ENCODE measurements around the gene CFAP74.
A peak's percentile ranks its signal among the peaks of the same experiment; 100 is the strongest.

Gene CFAP74

GRCh38 chr1:2042830-2043773 is 39.5 kb upstream of the CFAP74 start:
- no peak for DNase-seq

DNA sequence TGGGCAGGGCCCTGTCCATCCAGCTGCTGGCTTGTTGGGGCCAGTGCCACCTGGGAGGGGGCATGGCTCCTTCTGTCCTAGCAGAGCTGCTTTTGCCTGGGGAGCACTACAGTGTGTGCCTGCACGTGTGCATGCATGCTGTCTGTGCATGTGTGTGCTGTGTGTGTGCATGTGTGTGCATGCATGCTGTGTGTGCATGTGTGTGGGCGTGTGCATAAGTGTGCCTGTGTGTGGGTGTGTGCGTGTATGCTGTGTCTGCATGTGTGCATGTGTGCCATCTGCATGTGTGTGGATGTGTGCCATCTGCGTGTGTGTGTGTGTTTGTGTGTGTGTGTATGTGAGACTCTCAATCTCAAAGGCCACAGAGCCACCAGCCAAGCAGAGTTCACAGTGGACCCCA is 38.3 kb upstream of the CFAP74 start:
- DNase-seq, result no peak

DNA sequence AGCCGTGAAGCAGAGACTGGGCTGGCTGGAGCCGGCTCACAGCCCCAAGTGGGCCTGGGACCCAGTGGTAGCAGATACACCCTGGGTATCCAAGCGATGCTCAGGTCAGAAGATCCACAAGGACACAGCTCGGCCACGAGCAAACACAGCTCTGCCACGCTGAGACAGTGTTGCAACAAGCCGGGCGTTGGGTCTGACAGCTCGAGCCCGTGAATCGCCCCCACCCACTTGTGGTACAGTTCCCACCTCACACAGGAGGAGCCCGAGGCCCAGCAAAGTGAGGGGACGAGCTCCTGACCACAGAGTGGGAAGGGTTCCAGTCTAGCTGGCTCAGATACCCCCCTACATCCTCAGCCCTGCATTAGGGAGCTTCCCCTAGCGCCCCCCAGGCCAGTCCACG is 37.7 kb upstream of the CFAP74 start:
- DNase-seq, result no peak

DNA sequence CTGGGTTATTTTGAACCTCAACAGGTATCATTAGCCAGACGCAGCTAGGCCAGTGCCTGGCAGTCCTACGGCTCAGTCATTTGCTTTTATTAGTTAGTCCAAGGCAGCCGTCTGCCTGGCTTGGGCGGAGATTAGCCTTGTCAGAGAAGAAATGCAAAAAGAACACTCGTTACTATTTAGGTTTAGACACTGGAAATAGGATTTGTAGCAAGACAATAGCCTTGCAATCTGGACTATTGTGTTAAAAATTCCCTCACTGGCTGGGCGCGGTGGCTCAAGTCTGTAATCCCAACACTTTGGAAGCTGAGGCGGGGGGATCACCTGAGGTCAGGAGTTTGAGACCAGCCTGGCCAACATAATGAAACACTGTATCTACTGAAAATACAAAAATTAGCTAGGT is 35.7 kb upstream of the CFAP74 start:
- DNase-seq, result no peak

DNA sequence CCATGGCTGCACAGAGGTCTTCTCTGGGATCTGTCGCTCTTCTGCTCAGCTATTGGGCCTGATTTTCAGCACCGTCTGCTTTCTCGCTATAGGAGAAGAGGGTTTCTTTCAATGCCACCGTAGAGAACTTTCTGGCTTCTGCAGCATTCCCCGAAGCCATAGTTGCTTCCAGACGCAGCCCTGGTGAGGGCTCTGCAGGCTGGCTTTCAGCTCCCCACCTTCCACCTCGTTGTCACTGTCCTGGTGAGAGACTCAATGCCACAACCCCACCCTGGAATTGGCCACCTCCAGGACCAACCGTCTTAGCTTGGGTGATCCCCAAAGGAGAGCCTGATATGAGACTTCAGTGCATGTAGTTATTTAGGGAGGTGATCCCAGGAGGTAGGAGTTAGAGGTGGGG is 34.6 kb upstream of the CFAP74 start:
- DNase-seq, result no peak

GRCh38 chr1:2037314-2037979 is 33.9 kb upstream of the CFAP74 start:
- DNase-seq, result no peak

GRCh38 chr1:2036287-2036686 is 32.7 kb upstream of the CFAP74 start:
- DNase-seq, result no peak

- no peak for DNase-seq
Observed at GRCh38 chr1:2033165-2033564, 29.6 kb upstream of the CFAP74 start.

GRCh38 chr1:2032737-2033136 is 29.2 kb upstream of the CFAP74 start:
- peak; percentile 66 for DNase-seq

DNA sequence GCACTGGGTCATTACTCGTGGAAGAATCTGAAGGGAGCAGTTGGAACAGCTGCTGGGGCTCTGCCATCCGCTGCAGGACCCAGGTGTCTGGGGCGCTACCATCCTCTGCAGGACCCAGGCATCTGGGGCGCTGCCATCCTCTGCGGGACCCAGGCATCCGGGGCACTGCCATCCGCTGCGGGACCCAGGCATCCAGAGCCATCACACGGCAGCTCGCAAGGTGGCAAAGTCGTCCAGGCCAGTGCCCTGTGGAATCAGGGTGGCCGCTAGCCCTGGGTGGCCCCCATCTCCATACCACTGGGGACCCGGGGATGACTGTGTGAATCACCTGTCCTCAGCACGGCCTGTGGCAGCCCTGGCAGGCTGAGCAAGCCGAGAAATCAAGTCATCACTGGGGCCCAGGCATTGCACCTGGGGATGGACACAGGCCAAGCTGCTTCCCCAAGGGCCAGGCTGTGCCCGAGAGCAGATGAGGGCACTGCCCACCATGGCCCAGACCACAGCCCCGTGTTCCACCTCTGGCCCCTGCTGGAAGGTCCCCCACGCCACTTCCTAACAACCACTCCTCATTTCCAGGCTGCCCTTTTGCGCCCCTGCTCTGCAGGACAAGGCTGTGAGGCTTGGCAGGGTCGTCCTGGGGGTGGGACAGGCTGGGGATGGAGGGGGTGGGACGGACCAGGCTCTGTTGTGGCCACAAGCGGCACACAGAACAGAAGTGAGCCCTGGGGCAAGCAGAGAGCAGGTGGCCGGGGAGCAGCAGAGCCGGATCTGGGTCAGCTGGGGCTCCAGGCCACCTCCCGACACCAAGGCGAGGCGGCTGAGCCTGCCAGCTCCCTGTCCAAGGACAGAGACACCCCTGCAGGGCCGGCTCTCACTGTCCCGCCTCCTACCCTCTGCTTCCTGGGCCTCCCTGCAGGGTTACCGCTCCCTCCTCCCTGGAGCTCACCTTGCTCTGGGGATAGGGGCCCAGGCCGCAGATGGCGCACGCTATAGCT is 28.3 kb upstream of the CFAP74 start:
- no peak for DNase-seq

DNA sequence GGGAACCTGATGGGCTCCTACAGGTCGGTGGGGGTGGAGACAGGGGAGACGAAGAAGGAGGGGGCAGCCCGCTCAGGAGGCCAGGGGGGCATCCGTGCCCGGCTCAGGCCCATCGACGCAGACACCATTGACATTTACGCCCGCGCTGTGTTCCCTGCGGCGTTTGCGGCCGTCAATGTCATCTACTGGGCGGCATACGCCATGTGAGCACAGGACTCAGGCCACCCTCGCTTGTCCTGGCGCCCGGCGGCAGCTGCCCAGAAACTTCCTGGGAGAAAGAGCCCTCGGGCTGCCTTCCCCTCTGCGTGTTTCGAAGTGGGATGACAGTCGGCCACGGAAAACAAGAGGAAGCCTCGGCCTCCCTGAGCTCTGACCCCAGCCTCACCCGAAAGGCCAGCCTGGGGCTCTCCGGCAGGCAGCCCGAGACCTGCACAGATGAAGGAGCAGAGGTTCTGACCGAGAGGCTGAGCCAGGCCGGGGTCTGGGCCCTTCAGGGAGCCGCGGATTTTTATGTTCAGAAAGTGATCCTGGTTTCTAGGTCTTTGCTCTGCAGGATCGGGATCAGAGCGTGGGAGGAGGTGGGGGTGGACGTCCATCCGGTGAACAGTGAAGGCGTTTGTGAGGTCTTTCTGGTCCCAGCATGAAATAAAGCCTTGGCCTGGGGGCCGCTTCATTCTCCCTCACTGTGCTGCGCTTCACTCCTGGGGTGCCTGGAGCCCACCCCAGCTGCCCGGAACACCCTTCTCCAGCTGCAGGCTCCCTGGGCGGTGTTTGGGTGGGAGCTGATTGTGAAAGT is 26.7 kb upstream of the CFAP74 start:
- no peak for DNase-seq

- DNase-seq, result no peak
Observed at GRCh38 chr1:2029561-2029960, 26.0 kb upstream of the CFAP74 start.

GRCh38 chr1:2028870-2029560 is 25.4 kb upstream of the CFAP74 start:
- DNase-seq, result no peak

DNA sequence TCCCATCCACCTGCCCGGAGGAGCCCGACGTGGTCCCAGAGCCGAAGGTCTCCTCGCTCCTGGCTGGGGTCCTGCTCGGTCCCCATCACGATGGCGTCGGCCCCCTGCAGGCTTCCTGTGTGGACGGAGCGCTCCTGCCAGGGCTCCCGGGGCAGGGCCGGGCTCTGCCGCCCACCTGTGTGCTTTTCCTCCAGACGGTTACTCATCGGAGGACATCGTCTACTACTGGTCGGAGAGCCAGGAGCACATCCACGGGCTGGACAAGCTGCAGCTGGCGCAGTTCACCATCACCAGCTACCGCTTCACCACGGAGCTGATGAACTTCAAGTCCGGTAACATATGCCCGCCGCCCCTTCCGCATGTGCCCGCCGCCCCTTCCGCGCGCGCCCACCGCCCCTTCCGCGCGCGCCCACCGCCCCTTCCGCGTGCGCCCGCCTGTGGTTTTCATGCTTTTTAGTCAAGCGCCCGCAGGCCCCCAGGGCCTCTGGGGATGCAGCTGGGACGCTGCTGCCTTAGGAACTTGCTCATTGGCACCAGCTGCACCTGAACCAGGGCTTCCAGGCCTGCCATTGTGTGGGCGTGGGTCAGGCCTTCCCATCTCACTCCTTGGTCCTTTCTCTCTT is 24.5 kb upstream of the CFAP74 start:
- no peak for DNase-seq

DNA sequence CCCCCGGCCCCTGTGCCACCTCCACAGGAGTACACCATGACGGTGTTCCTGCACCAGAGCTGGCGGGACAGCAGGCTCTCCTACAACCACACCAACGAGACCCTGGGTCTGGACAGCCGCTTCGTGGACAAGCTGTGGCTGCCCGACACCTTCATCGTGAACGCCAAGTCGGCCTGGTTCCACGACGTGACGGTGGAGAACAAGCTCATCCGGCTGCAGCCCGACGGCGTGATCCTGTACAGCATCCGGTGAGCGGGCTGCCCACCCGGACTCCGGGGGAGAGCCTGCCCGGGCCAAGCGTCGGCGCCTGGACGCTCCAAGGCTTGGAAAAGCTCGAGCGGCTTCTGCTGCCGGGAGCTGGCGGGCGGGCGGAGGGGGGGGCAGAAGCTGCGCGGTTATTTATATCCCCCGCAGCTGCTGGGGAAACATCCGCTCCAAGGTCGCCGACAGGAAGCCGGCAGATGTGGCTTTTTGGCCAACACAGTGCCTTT is 21.9 kb upstream of the CFAP74 start:
- peak; percentile 78 for DNase-seq

DNA sequence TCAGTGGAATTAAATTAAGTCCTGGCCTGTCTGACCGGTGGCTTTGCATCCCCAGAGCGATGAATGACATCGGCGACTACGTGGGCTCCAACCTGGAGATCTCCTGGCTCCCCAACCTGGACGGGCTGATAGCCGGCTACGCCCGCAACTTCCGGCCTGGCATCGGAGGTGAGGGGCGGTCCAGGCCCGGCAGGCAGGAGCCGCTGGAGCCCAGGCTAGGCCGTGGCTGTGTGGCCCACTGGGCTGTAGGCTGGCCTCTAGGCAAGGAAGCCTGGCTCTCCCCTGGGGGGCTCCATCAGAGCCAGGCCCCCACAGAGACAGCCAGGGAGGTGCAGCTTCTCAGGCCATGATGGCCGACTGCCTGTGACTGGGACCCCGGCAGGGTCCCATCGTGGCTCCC is 21.3 kb upstream of the CFAP74 start:
- no peak for DNase-seq

- no peak for DNase-seq
Observed at GRCh38 chr1:2024451-2024850, 20.9 kb upstream of the CFAP74 start.

GRCh38 chr1:2023187-2023586 is 19.6 kb upstream of the CFAP74 start:
- no peak for DNase-seq

DNA sequence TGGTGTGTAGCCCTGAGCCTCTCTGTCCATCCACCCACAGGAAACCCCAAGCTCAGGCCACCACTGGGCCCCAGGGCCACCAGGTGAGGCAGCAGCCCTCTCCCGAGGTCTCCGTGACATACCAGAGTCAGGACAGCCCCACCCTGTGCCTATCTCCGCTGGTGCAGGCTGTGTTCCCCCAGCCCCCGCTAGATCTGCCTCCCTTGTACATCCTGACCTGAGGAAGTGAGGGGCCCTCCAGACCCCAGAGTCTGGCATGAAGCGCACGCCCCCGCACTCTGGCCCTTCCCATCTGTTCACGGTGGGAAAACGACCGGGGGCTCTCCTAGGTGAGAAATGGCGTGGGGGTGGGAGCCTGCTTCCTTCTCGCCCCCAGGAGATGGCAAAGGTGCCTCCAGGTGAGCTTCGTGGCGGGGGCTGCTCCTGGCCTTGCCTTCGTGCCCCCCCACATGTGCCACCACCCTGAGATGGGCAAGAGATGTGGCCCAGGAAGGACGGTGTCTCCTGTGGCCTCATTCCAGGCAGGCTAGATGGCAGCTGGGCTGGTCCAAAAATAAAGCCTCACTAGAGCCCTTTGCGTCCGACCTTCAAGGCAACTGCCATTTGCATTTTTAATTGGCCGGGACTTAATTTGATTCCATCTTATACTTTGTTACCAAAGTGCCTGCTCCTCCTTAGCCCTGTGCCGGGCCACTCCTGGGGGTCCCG is 18.6 kb upstream of the CFAP74 start:
- DNase-seq, result no peak

- no peak for DNase-seq
Observed at GRCh38 chr1:2021550-2021949, 18.0 kb upstream of the CFAP74 start.
